Measurements from ENCODE around the gene ACTL7A.
"Not testable (repeated sequence)": the region's sequence is repeated elsewhere in the genome, so short reads cannot be mapped to it uniquely, and the experiment has no call there.

The ACTL7A gene

DNA sequence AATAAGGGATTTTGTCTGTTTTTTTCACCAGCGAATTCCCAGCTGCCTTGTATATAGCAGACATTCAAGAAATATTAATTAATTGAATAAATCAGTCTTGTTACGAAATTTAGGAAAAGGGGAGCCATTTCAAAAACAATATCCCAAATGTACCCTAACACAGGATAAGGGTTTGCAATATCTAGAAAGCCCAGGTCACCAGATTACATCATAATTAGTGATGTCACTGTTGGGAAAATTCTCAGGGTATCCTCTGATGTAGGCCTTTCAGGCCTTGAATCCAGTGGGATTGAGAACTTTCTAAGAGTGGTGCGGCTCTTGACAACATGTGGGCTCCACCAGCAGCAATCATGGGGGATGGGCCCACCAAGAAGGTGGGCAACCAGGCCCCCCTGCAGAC, at the start of gene ACTL7A:
TSS of gene ACTL7A (plus strand) at position 270 of the 400 bp plus-strand sequence. CDS start at position 327, 57 bp downstream.
- no peak for DNase-seq

DNA sequence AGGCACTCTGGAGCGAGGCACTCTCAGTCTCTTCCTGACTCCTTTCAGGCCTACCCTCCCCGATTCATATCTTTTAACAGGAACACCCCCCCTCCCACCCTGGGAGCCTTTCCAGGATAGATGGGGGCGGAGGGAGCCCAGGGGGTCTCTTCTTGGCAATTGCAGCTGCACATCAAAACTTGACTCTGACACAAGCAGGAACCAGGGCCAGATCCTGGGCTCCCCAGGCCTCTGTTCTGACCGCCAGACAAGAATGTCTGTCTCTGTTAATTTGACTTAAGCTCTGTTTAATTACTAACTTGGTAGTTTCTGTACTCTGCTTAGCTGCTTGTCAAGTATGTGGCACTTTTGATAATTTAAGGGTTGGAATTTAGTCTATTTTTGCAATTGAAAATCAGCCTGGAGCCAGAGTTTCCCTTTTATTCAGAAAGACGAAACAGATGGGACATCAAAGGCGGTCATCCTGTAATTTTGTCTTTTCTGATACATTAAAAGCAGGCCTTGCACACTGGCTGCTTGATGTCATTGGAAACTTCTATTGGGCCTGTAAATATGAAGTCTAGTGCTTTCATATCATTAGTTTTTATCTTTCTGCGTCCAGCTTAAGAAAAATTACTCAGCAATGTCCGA, 49.6 kb upstream of the ACTL7A start:
- DNase-seq = no peak

DNA sequence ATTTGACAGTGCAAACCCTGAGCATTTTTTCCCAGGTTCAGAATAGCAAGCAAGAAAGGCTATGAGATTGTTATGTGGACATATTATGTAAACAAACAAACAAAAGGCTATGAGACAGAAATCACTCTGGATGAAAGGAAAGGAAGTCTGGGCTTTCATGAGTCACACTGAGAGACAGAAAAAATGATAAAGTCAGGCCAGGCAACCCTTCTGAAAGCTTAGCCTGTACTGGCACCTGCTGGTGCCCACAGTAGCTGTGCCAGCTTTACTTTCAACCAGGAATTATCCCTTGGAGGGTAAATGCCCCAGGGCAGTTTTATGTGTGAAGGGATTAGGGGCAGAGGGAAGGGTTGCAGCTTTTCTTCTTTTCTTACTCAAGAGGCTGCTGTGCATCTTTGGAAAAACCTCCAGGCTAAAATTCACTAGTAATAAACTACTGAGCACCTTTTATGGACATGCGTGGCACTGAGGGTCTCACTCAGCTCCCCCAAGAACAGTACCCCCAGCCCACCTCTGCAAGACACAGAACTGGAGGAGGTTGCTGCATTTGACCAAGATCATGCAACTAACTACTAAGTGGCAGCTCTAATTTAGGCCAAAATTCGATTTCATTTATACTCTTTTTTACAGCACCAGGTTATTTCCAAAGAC, 48.0 kb upstream of the ACTL7A start:
- no peak for DNase-seq

GRCh38 chr9:108815156-108815555, 46.9 kb upstream of the ACTL7A start:
- DNase-seq = no peak

DNA sequence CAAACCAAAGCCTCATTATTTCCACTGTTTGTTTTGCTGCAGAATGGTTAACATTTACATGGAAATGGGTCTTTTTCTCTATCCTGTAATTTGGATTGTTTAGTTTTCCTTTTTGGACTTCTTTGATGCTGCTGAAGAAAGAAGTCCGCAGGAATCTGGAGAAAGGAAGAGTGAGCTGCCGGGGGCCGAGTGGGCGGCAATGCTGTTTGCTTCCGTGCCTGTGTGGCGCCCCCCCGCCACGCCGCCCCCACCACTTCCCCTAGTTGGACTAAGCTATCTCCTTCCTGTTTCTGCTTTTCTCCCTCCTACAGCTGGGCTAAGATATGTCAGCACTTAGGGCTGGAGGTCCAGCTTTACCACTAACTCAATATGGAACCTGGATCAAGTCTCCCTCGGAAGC, 46.0 kb upstream of the ACTL7A start:
- DNase-seq = no peak

GRCh38 chr9:108823829-108824228, 38.2 kb upstream of the ACTL7A start:
- DNase-seq = no peak

DNA sequence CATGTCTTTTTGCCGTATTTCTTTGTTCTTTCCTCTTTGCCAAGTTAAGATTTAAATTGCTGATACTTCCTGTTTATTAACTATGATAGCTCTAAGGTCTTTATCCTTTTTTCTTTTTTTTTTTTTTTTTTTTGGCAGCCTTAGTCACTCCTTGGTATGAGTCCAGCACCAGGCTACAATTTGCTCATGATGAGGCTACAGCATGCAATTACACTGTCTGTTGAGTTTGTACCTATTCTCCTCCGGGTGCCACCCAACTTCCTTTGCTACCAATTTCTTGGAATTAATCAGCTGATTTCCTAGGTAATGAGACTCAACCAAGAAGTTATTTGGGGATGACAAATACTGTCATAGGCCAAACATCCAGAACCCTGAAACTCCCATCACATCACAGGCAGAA, 31.8 kb upstream of the ACTL7A start:
- DNase-seq = no peak

DNA sequence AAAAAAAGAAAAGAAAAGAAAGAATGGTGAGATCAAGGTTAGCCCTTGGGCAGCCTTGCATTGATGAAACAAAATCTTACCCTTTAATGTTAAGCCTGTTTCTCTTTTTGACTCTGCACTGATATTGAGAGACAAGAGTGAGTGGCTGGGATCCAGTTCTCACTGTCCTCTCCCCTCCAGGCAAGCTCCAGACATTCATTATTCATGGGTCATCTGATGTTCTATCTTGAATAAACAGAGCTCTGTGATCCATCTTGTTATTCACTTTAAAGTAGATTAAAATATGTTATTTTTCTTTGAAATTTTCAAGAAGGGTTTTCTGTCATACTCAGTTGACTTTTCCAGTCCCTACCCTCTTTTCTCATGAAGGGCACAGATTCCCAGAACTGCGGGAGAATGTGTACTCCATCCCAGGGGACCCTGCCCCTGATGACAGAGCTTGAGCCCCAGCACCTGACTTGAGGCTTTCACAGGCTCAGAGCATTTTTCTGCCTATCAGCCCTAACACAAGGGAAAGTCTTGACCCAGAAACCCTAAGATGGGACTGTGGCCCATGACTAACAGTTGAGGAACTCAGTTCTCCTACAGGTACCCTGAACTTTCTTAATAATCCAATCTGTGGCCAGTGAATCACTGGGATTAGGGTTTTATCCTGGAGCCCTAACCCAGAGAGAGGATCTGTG, 30.4 kb upstream of the ACTL7A start:
- DNase-seq = no peak

- no peak for DNase-seq
Measured at GRCh38 chr9:108832179-108832500, 29.9 kb upstream of the ACTL7A start.

GRCh38 chr9:108834959-108835665, 27.0 kb upstream of the ACTL7A start:
- DNase-seq = no peak

DNA sequence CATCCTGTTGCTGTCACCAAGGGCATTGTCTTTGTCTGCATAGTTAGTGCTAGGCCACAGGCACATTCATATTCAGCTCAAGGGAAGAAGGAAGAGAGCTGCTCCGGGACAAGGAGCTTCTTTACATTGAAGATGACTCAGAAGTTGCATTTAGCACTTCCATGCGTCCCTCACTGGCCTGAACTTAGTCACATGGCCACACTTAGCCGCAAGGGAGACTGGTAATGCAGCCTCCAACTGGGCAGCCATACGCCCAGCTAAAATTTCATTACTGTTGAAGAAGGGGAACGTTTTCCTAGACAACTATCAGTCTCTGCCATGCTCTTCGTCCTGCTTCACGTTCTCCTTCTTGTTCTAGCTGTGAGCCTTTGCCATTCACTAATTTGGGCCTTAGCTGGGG, 26.2 kb upstream of the ACTL7A start:
- DNase-seq = no peak

GRCh38 chr9:108836319-108836718, 25.7 kb upstream of the ACTL7A start:
- no peak for DNase-seq

DNA sequence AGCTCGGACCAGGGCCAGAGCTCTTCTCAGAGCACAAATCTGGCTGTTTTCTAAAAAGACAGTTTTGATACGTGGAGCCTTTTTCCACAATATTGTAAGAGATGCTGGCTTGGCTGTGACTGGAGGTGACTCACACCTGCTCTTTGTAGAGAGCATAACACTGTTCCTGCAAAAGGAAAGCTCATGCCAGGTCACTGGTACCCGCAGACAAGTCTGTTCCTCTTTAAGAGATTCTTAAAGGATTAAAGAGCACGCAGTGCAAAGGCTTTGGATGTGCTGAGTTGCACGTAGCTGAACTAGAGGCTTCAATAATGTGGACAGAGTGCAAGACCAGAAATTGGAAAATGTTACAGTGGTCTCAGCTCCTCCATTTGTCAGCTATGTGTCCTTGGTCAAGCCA, 25.3 kb upstream of the ACTL7A start:
- DNase-seq = no peak

DNA sequence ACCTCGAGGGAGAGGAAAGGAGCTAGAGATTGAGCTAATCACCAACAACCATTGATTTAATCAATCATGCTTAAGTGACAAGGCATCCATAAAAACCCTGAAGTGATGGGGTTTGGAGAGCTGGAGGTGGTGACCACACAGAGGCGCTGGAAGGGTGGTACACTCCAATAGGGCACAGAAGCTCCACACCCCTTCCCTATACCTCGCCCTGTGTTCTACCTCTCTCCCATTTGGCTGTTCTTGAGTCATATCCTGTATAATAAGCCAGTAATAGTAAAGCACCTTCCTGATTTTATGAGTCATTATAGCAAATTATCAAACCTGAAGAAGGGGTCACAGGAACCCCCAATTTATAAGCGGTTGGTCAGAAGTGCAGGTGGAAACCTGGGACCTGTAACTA, 24.5 kb upstream of the ACTL7A start:
- DNase-seq = no peak

GRCh38 chr9:108838017-108838416, 24.0 kb upstream of the ACTL7A start:
- DNase-seq = no peak

GRCh38 chr9:108839561-108839960, 22.5 kb upstream of the ACTL7A start:
- not testable (repeated sequence) for DNase-seq

GRCh38 chr9:108842610-108843295, 19.3 kb upstream of the ACTL7A start:
- no peak for DNase-seq

GRCh38 chr9:108844391-108844790, 17.7 kb upstream of the ACTL7A start:
- no peak for DNase-seq

DNA sequence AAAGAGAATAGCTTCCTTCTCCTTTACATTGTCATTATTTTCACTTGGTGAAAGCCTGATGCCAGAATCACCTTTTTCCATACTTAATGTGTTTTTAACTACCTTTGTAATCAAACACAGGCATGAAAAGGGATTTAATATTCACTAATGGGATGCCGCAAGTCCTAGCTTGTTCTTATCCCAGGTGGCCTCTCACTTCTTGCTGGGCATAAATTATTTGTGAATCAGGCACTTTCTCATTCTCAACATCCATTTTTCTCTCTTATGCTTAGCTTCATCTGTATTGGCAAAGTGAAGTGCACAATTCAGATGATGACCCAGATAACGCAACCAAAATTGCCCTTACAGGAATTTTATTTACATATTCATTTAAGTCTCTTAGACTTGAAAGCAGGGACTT, 17.2 kb upstream of the ACTL7A start:
- no peak for DNase-seq

DNA sequence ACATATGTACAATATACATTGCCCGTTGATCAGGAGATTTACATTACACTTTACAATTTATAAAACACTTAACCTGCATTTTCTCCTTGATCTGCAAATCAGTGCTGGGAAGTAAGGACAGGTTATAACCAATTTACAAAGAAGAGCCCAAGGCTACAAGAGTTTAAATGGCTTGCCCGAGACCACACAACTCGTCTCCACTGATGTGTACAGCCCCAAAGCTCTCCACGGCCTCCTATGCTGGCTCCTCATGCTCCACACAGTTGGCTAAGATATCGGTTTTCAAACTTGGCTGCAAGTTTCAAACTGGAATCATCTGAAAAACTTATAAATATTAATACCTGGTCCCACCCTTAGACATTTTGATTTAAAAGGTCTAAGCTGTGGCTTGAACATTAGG, 16.6 kb upstream of the ACTL7A start:
- DNase-seq = no peak

DNA sequence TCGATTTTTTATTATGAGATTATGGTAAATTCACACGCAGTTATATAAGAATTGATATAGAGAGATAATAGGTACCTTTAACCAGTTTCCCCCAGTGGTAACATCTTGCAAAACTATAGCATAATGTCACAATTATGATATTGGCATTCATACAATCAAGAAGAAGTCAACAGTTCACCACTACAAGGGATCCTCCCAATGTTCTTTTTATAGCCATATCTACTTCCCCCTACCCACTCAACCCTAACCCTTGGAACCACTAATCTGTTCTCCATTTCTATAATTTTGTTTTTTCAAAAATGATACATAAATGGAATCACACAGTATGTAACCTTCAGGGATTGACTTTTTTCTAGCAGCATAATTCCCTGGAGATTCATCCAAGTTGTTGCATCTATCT, 16.1 kb upstream of the ACTL7A start:
- no peak for DNase-seq

DNA sequence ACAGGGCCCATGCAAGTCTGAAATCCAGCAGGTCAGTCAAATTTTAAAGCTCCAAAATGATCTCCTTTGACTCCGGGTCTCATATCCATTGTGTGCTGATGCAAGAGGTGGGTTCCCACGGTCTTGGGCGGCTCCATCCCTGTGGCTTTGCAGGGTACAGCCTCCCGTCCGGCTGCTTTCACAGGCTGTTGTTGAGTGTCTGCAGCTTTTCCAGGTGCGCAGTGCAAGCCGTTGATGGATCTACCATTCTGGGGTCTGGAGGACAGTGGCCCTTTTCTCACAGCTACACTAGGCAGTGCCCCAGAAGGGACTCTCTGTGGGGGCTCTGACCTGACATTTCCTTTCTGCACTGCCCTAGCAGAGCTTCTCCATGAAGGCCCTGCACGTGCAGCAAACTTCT, 13.8 kb upstream of the ACTL7A start:
- not testable (repeated sequence) for DNase-seq

GRCh38 chr9:108850293-108850897, 11.7 kb upstream of the ACTL7A start:
- no peak for DNase-seq

Measured in activated CD4-positive, alpha-beta T cell treated with anti-CD3 and anti-CD28 coated beads for 4 hours (primary cell).